Bronchial smooth muscle cell (primary cell): Measurements from ENCODE around the gene TEX30. TPM values are rescaled to one million over a fixed set of nuclear protein-coding genes. Genes with fewer than 3 reads are reported as not detected.

Source experiments
- total RNA-seq: library from RNA; depleted of rRNA; stranded (reverse); fragments of >200 nt; gene quantifications from 2 replicates; pipeline ENCODE4 v1.2.1, GENCODE V29; 2014

TEX30 gene
- 1.1 and 5.4 TPM in 2 replicates for total RNA-seq

GRCh38 chr13:102773441-102774213 lies at the start of gene TEX30:
TSS of gene TEX30 (minus strand) at chr13:102773786. CDS start at chr13:102770026, 3,760 bp downstream.

GRCh38 chr13:102798581-102799425 lies 25.2 kb upstream of the TEX30 start, which contains the start of the genes BIVM and POGLUT2:
TSS of gene BIVM (plus strand) at chr13:102799119. CDS start at chr13:102807268, 8,149 bp downstream.
TSS of gene POGLUT2 (minus strand) at chr13:102798976. CDS start at chr13:102798670, 306 bp downstream.

Other genes with a start within 250 kb of the TEX30 start
- 31.6 and 47.6 TPM in 2 replicates for gene TPP2, start 176.8 kb downstream of the TEX30 start, total RNA-seq
- gene METTL21C, start 78.7 kb downstream of the TEX30 start, total RNA-seq: not detected in 2 replicates
- gene POGLUT2, start 25.2 kb upstream of the TEX30 start, total RNA-seq: 8.6 and 10.4 TPM in 2 replicates
- 10.8 and 18.3 TPM in 2 replicates for gene BIVM, start 25.3 kb upstream of the TEX30 start, total RNA-seq
- 44.6 and 76.4 TPM in 2 replicates for gene ERCC5, start 72.2 kb upstream of the TEX30 start, total RNA-seq